Sigmoid colon (tissue), 4 donors: ENCODE measurements around the gene FIBCD1.

ENCODE experiments used
- CTCF ChIP-seq, 4 experiments: fragments of 450-650 bp in 3 of 4; fragments of 200-600 bp in 1 of 4; IDR thresholded peaks; one replicate each; pipeline ENCODE4 v1.5.1; 2016 to 2019; ENCODE audit warnings: antibody characterized with exemption in 4 of 4, mild to moderate bottlenecking in 3 of 4, moderate library complexity in 2 of 4
- EP300 ChIP-seq, 4 donors: sonication (generic); formaldehyde crosslinking; IDR thresholded peaks; one replicate each; pipeline ENCODE4 v1.6.1; 2017; ENCODE audit warnings: antibody characterized with exemption in 4 of 4
- POLR2A ChIP-seq, 2 donors: fragments of 450-650 bp; IDR thresholded peaks; one replicate each; pipeline ENCODE4 v1.6.1; 2016; ENCODE audit warnings: antibody characterized with exemption in 2 of 2, mild to moderate bottlenecking in 2 of 2, moderate library complexity in 2 of 2
- POLR2AphosphoS5 ChIP-seq, 4 donors: sonication (generic); formaldehyde crosslinking; IDR thresholded peaks; one replicate each; pipeline ENCODE4 v1.6.1; 2017; ENCODE audit warnings: antibody characterized with exemption in 4 of 4

GRCh38 chr9:130930132-130930803, 8.8 kb downstream of the FIBCD1 start:
- TF ChIP-seq CTCF (IDR thresholded peaks at IDR 0.05) (no peak), EP300 (IDR thresholded peaks at IDR 0.05) (no peak), POLR2AphosphoS5 (IDR thresholded peaks at IDR 0.05) (no peak), POLR2A (IDR thresholded peaks at IDR 0.05) (no peak)
